SJSA1 (cell line): ENCODE measurements around the gene ELOVL2. TPM values are rescaled to one million over a fixed set of nuclear protein-coding genes. Genes with fewer than 3 reads are reported as not detected.
A peak's percentile ranks its signal among the peaks of the same experiment; 100 is the strongest.

ENCODE experiments used
- DNase-seq, 2 experiments: peaks; one replicate each; pipeline ENCODE4 v3.0.0-alpha.2; 2015 to 2020; ENCODE audit warnings: low spot score in 2 of 2, low read depth in 1 of 2
- H3K27ac ChIP-seq: fragments of 250-450 bp; sonication (Bioruptor Pico); 2 replicates; pipeline ENCODE4 v1.5.1; 2020; ENCODE audit warnings: mild to moderate bottlenecking, moderate library complexity
- H3K27me3 ChIP-seq: fragments of 250-450 bp; sonication (Bioruptor Pico); replicated peaks from 2 replicates; pipeline ENCODE4 v1.5.1; 2020; ENCODE audit warnings: mild to moderate bottlenecking, moderate library complexity
- H3K36me3 ChIP-seq: fragments of 250-450 bp; sonication (Bioruptor Pico); 2 replicates; pipeline ENCODE4 v1.5.1; 2020; ENCODE audit warnings: mild to moderate bottlenecking
- H3K4me1 ChIP-seq: fragments of 250-450 bp; sonication (Bioruptor Pico); replicated peaks from 2 replicates; pipeline ENCODE4 v1.6.1; 2021; ENCODE audit warnings: mild to moderate bottlenecking
- H3K4me3 ChIP-seq: fragments of 250-450 bp; sonication (Bioruptor Pico); 2 replicates; pipeline ENCODE4 v1.5.1; 2020; ENCODE audit warnings: mild to moderate bottlenecking
- H3K9me3 ChIP-seq: fragments of 250-450 bp; sonication (Bioruptor Pico); replicated peaks from 2 replicates; pipeline ENCODE4 v1.5.1; 2020; ENCODE audit warnings: mild to moderate bottlenecking
- total RNA-seq: library from RNA; depleted of rRNA; stranded (reverse); fragments of >200 nt; shearing (Covaris generic); gene quantifications from 2 replicates; pipeline ENCODE4 v1.2.3, GENCODE V29; 2014

The ELOVL2 gene
- total RNA-seq, 1 experiment from 2014 or later: 10.9 TPM

DNA sequence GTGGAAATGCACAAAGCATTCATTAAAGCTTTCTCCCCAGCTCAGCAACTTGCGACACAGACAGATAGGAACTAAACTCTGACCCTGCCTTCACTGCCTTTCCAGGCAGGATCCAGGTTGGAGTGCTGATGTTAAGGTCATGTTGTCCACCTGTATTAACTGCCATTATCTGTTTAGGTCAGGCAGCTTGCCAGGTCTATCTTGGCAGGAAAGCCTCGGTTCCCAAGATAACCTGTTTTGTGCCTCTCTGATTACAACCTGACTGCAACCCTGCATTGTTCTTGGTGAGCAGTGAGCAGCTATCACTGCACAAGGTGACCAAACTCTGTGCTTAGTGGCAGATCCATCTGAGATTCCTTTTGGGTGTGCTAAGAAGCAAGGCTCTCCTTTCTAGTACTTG is 23.2 kb upstream of the ELOVL2 start:
- no peaks in the 10 kb centered on the region for H3K36me3 ChIP-seq
- H3K4me3 ChIP-seq: no peak overlapping the region
- H3K27me3 ChIP-seq: no peaks in the 10 kb centered on the region
- DNase-seq: no peak
- H3K27ac ChIP-seq: no peak overlapping the region
- H3K4me1 ChIP-seq: no peaks in the 10 kb centered on the region
- no peaks in the 10 kb centered on the region for H3K9me3 ChIP-seq

DNA sequence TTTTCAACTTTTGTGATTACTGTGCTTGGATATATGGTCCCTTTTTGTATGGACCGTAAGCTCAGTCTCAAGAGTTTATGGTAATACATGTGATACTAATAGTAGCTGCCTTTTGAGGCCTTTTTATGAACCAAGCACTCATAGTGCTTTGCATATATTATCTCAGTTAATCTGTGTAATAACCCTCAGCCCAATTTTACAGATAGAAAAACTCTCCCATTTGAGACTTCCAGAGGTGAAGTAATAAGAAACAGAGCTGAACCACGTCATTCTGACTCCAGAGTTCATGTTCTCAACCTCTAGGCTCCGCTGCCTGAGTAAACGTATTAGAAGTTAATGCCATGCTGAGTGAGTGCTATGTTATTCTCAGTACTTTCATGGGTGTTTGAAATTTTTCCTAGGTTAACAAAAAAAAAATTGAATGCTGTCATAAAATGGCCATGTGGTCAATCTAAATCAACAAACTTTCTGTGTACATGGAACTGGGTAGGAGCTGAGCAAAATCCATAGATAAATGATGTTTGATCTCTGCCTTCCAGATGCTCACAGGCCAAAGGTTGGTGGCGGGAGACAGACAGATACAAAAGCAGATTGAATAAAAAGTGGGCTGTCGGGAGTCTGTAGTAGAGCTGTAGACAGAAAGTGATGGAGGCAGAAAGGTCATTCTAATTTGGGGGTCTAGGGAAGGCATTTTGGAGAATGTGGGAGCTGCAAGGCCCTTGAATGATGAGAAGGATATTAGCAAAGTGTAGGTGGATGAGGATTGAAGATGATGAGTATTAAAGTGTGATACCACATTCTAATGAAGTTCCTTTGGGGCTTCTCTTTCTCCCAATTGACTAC is 22.6 kb upstream of the ELOVL2 start:
- no peaks in the 10 kb centered on the region for H3K36me3 ChIP-seq
- H3K9me3 ChIP-seq: no peaks in the 10 kb centered on the region
- no peak overlapping the region for H3K4me3 ChIP-seq

DNA sequence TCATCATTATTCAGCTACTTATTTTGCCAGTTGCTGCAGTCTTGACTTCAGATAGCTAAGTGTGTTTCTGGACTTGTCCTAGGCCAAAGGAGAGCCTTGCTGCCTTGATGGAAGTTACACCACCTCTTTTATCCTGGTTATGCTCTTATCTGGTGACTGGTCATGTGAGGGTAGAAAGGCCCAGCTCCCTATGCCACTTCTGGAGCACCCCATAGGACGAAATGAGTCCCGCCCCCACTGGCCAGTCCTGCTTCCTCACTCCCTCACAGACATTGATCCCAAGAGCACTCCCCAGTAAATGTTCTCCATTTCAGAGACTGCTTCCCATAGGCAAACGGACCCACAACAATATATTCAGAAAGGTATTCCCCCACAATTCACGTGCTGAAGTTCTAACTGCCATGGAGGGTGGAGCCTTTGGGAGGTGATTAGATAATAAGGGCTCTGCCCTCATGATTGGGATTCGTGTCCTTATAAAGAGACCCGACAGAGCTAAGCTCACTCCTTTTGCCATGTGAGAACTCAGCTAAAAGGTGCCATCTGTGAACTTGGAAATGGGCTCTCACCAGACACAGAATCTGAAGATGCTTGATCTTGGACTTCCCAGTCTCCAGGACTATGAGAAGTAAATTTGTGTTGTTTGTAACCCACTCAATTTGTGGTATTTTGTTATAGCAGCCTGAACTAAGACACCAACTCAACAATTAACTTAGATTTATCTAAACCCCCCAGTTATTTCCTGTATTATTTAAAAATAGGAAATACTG is 21.5 kb upstream of the ELOVL2 start:
- no peaks in the 10 kb centered on the region for H3K36me3 ChIP-seq
- no peak overlapping the region for H3K4me3 ChIP-seq
- no peaks in the 10 kb centered on the region for H3K4me1 ChIP-seq
- H3K9me3 ChIP-seq: no peaks in the 10 kb centered on the region
- DNase-seq: no peak
- H3K27ac ChIP-seq: no peak overlapping the region
- peaks cover 3% of the 10 kb centered on the region; the same call in 1 of the 2 replicates for H3K27me3 ChIP-seq

More for the DNA sequence above, 22.6 kb upstream of the ELOVL2 start:
- DNase-seq: no peak
- Histone ChIP-seq H3K4me1 (no peaks in the 10 kb centered on the region), H3K27ac (no peak overlapping the region), H3K27me3 (no peaks in the 10 kb centered on the region)

DNA sequence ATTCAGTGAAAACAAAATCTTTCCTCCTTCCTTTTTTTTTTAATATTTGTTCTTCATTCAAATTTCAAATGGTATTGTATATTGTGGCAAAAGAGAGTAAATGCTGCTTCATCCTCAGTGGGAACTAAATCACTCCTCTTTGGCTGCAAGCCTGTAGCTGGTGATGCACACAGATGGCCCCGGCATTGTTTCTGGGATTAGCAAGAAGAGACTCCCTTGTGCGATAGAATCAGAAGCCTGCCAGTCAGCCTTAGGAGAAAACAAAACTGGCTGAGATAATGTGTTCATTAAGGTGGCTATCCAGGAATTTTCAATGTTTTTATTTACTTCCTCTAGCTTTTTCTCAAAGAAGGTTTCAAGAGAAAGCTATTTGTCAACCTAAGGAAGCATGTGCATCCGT is 20.7 kb upstream of the ELOVL2 start:
- Histone ChIP-seq H3K9me3 (no peaks in the 10 kb centered on the region), H3K36me3 (no peaks in the 10 kb centered on the region), H3K4me1 (no peaks in the 10 kb centered on the region), H3K4me3 (no peak overlapping the region), H3K27ac (no peak overlapping the region), H3K27me3 (peaks cover 3% of the 10 kb centered on the region; the same call in 1 of the 2 replicates)
- DNase-seq: no peak

DNA sequence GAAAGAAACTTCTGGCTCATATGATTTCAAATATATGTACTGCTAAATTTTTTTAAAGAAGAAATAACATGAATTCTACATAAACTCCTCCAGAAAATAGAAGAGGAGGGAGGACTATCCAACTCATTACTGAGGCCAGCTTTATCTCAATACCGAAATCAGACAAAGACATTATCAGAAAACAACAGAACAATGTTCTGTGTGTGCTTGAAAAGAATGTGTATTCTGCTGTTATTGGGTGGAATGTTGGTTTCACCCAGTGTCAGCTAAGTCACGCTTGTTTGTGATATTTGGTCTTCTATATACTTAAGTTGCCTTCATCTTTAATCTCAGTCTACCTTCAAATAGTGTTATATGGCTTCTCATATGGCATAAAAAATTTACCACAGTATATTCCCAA is 18.6 kb upstream of the ELOVL2 start:
- no peak overlapping the region for H3K27ac ChIP-seq
- H3K27me3 ChIP-seq: peaks cover 3% of the 10 kb centered on the region; the same call in 1 of the 2 replicates
- H3K9me3 ChIP-seq: no peaks in the 10 kb centered on the region
- DNase-seq: no peak
- no peaks in the 10 kb centered on the region for H3K4me1 ChIP-seq
- H3K36me3 ChIP-seq: no peaks in the 10 kb centered on the region
- no peak overlapping the region for H3K4me3 ChIP-seq

DNA sequence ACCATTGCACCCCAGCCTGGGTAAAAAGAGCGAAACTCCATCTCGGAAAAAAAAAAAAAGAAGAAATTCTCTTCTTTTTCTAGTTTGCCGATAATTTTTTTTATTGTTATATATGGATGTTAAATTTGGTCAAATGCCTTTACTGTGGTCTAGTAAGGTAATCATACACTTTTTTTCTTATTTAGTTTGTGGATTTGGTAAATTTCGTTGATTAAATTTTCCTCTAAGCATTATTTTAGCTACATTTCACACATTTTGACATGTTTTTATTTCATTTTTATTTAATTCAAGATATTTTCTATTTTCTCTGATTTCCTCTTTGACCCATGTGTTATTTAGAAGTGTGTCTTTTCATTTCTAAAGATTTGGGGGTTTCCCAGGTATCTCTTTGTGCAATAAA is 18.0 kb upstream of the ELOVL2 start:
- peaks cover 3% of the 10 kb centered on the region; the same call in 1 of the 2 replicates for H3K27me3 ChIP-seq
- no peak for DNase-seq
- H3K36me3 ChIP-seq: no peaks in the 10 kb centered on the region
- H3K4me1 ChIP-seq: no peaks in the 10 kb centered on the region
- H3K9me3 ChIP-seq: no peaks in the 10 kb centered on the region
- H3K27ac ChIP-seq: no peak overlapping the region
- H3K4me3 ChIP-seq: no peak overlapping the region

DNA sequence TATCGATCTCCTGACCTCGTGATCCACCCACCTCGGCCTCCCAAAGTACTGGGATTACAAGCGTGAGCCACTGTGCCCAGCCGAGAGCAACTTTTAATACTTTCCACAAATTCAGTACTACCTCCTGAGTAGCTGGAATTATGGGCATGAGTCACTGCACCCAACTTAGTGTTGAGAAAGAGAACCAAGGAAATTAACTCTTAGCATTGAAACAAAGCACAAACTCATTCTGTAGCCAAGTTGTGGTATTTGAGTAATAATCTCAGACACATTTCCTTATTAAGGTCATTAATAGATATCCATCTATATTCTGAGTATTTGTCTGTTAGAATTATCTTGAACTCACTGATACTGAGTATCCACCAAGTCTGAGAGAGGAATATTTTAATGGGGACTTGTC is 14.3 kb upstream of the ELOVL2 start:
- Histone ChIP-seq H3K4me1 (no peaks in the 10 kb centered on the region), H3K36me3 (no peaks in the 10 kb centered on the region), H3K9me3 (no peaks in the 10 kb centered on the region), H3K27ac (no peak overlapping the region), H3K4me3 (no peak overlapping the region), H3K27me3 (peaks cover 3% of the 10 kb centered on the region; the same call in 1 of the 2 replicates)
- DNase-seq: no peak

DNA sequence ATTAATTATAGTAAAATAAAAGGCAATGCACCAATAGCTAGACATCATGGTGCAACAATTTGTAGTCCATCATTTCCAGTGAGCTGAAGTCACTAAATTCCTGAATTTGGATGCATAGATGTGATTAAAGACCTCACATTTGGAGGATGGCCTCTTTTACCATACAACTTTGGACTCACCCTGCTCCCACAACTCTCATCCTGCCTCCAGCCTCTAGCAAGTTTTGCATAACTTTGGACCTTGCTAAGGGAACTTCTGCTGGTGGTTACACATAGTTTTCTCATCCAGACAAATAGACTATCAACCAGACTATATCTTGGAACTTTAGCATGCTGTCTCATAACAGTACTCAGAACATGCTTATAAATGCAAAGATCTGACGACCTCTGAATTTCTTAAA is 12.8 kb upstream of the ELOVL2 start:
- Histone ChIP-seq H3K27ac (no peak overlapping the region), H3K27me3 (peaks cover 3% of the 10 kb centered on the region; the same call in 1 of the 2 replicates), H3K36me3 (no peaks in the 10 kb centered on the region), H3K4me1 (no peaks in the 10 kb centered on the region), H3K9me3 (no peaks in the 10 kb centered on the region), H3K4me3 (no peak overlapping the region)
- DNase-seq: no peak

DNA sequence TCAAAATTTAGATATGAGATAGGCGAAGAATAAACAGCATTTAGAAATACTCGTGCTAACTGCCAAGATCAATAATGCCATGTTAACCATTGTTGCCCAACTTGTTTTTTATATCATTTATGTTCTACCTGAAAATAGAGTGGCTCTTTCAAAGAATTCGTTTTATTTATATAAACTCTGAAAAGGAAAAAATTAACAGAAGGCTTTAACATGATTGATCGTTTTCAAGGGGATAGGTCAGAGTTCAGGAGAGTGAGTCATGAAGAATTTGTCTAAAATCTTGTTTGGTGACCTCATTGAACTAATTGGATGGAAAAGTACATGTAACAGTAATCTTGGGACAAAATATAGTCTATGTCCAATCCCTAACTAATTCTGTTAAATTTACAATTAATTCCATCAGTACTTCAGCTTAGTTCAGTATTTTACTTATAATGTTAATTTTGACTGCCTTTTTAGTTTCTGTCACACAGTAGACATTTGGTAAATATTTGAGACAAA is 11.1 kb upstream of the ELOVL2 start:
- Histone ChIP-seq H3K4me3 (no peak overlapping the region), H3K4me1 (peaks cover 5% of the 10 kb centered on the region; the same call in 1 of the 2 replicates), H3K27ac (no peak overlapping the region), H3K9me3 (no peaks in the 10 kb centered on the region), H3K36me3 (no peaks in the 10 kb centered on the region), H3K27me3 (no peaks in the 10 kb centered on the region)
- no peak for DNase-seq

DNA sequence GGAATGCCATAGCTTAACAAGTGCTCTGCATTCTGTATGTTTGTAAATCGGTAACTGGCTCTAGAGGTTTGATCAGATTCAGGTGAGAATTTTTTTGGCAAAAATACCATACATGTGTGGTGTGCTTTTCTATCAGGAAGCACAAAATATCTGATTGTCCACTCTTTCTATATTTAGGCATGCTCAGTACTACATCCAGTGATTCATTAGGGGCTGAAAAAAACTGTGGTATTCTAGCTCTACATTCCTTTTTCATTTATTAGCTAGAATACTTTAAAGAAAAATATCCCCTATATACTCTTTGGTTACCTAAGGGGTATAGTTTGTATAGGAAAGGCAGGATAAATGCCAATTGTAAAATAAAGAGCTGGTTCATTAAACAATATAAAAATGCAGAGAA is 10.6 kb upstream of the ELOVL2 start:
- H3K4me1 ChIP-seq: peaks cover 5% of the 10 kb centered on the region; the same call in 1 of the 2 replicates
- no peaks in the 10 kb centered on the region for H3K27me3 ChIP-seq
- DNase-seq: no peak
- no peaks in the 10 kb centered on the region for H3K36me3 ChIP-seq
- H3K27ac ChIP-seq: no peak overlapping the region
- H3K4me3 ChIP-seq: no peak overlapping the region
- H3K9me3 ChIP-seq: no peaks in the 10 kb centered on the region

DNA sequence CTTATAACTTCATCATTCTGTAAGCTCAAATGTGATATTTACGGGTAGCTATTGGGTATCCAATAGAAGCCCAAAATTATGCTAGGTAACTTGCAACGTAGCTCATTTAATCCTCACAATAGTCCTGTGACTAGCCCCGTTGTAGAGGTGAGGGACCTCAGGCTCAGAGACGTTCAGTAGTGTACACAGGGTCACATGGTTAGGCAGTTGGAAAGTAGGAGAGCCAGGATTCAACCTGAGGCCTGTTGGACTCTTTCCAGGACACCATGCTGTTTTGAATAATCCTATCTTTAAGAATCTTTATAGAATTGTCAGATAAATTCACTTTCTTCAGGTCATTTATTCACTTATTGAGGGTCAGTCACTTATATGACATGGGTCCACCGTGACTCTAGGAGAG is 9.2 kb upstream of the ELOVL2 start:
- H3K27me3 ChIP-seq: no peaks in the 10 kb centered on the region
- no peaks in the 10 kb centered on the region for H3K9me3 ChIP-seq

DNA sequence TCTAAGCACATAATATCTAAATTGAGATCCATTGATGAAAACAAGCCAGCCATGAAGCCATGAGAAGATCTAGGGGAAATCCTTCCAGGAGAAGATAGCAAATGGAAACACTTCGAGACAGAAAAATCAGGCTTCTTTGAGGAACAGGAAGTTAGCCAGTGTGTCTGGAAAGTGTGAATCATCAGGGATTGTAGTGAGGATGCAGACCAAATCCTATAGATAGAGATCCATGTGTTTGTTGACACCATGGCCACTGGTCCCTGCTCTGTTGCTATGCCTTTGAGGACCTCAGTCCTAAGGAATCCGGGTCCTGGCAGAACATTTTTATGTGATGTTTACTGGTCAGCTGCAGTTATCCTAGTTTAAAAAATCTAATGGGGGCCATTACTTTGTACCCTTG is 6.6 kb upstream of the ELOVL2 start:
- peaks cover 5% of the 10 kb centered on the region; the same call in 1 of the 2 replicates for H3K4me1 ChIP-seq
- H3K9me3 ChIP-seq: no peaks in the 10 kb centered on the region
- DNase-seq: peak in 1 of 2 experiments; percentile 23
- H3K27me3 ChIP-seq: no peaks in the 10 kb centered on the region
- no peak overlapping the region for H3K27ac ChIP-seq
- H3K4me3 ChIP-seq: no peak overlapping the region
- H3K36me3 ChIP-seq: no peaks in the 10 kb centered on the region

More for the DNA sequence above, 9.2 kb upstream of the ELOVL2 start:
- Histone ChIP-seq H3K4me1 (peaks cover 5% of the 10 kb centered on the region; the same call in 1 of the 2 replicates), H3K27ac (no peak overlapping the region), H3K4me3 (no peak overlapping the region), H3K36me3 (no peaks in the 10 kb centered on the region)
- no peak for DNase-seq

DNA sequence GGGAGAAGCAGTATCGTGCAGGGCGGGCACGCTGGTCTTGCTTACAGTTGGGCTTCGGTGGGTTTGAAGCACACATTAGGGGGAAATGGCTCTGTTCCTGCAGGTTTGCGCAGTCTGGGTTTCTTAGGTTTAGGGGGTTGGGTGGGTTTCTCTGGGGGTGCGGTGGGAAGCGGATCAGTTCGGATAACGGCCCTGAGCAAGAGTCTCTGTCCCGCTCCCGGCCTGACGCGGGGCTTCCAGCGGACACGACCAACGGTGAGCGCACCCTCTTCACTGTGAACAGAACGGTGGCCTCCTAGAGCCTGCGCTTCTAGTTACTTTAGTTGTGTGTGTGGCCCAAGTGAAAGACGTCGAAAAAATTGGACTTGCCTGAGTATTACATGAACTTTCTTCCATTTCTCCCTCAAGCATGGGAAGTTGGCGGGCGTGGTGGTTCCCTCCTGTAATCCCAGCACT is 635 bp upstream of the ELOVL2 start:
- Histone ChIP-seq H3K27ac (no peak overlapping the region), H3K36me3 (no peaks in the 10 kb centered on the region), H3K4me3 (peak overlapping the region; percentile 93), H3K27me3 (0 out of 2 replicates have a peak, but pooled peaks cover 3% of the 10 kb centered on the region), H3K4me1 (peaks cover 9% of the 10 kb centered on the region), H3K9me3 (peaks cover 5% of the 10 kb centered on the region)
- no peak for DNase-seq
